Right renal pelvis (tissue), 4 donors: ENCODE data around the gene H2BK1. TPM values are rescaled to one million over a fixed set of nuclear protein-coding genes. Genes with fewer than 3 reads are reported as not detected.
A peak's percentile ranks its signal among the peaks of the same experiment; 100 is the strongest.

Experiments
- DNase-seq, 4 donors: peaks; one replicate each; pipeline ENCODE4 v3.0.0-alpha.2; 2013; ENCODE audit warnings: low read depth in 4 of 4, low spot score in 3 of 4, missing footprints in 1 of 4
- polyA plus RNA-seq, 4 donors: library from polyadenylated mRNA; unstranded; fragments of 120-200 nt; gene quantifications; one replicate each; pipeline ENCODE4 v1.2.1, GENCODE V29; 2013; ENCODE audit not compliant: insufficient read length in 4 of 4

The H2BK1 gene
- polyA plus RNA-seq, 4 donors: not detected

GRCh38 chr7:151207804-151208203 is 2.5 kb downstream of the H2BK1 start:
- DNase-seq: no peak

- no peak for DNase-seq
Measured at GRCh38 chr7:151207315-151207714, 3.0 kb downstream of the H2BK1 start.

DNA sequence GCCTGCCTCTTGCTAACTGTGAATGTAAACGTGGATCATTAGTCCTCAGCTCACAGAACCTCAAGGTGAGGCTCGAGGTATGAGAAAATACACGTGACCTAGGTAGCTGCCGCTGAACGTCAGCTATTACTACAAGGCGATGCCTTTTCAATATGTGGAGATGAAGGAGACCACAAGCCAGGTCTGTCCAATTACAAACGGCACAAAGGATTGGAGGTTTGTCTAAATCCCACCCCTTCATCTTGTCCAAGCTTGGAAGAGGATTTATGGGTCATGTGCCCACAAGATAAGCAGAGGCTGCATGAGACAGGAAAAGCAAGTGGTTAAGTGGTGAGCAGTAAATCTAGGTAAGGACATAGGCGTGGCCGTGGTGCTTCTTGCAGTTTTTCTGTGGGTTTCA is 3.4 kb downstream of the H2BK1 start:
- DNase-seq: no peak

- DNase-seq: no peak
Measured at GRCh38 chr7:151205730-151206129, 4.6 kb downstream of the H2BK1 start.

GRCh38 chr7:151204383-151205032 is 5.8 kb downstream of the H2BK1 start:
- no peak for DNase-seq

- no peak for DNase-seq
Measured at GRCh38 chr7:151202836-151203235, 7.5 kb downstream of the H2BK1 start.

GRCh38 chr7:151201751-151202150 is 8.5 kb downstream of the H2BK1 start:
- DNase-seq: no peak

DNA sequence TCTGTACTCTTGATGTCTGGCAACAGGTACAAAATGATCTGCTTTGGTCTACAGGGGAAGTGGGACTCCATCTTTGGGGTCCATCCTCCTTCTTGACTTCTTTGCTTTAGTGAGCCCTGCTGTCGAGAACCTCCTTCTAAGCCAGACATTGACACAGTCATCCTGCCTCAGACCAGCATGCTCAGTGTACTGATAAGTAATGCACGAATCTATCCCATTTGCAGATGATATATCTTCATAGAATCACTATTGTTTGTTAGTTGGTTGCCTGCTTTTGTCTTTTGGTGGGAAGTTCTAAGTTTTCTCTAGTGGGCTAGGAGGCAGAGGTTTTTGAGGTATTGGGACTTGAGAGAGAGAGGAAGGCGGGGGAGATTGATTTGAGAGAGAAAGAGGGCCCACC is 8.9 kb downstream of the H2BK1 start:
- no peak for DNase-seq

GRCh38 chr7:151198945-151199848 is 11.1 kb downstream of the H2BK1 start:
- DNase-seq: peak in 3 of 4 donors; percentile 16 to 34 (median 23)

GRCh38 chr7:151197932-151198331 is 12.4 kb downstream of the H2BK1 start:
- DNase-seq: no peak

DNA sequence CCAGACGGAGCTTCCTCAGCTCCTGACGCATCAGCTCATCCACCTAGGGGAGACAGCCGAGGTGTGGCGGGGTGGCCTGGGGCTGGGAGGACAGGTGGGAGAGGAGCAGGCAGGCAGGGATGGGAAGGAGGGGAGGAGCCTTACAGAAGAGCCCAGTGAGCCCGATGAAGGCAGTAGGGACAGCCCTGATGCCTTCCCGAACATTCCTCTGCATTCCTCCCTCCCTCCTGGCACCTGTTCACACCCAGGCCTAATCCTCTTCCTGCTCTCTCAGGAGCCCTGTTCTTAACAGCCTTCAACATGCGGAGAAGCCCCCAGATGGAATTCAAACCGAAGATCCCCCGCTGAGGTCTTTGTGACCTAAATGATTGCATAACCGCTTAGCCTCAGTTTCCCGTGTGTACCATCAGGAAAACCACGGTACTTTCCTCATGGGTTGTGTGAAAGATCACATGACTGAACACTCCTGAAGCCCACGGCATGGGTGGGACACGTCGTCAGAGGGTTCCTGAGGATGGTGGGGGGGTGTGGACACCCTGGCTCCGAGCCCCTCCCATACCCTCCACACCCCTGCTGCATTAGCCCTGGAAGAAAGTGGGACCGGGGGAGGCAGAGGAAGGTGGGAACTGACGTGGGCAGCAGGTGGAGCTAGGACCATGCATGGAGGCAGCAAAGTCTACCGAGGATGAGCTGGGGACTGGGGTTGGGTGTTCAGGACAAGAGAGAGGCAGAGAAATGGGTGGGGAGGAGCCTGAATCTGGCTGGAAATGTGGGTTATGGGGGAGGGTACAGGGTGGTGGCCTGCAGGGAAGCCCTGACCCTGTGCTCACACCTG is 14.5 kb downstream of the H2BK1 start:
- DNase-seq: no peak

DNA sequence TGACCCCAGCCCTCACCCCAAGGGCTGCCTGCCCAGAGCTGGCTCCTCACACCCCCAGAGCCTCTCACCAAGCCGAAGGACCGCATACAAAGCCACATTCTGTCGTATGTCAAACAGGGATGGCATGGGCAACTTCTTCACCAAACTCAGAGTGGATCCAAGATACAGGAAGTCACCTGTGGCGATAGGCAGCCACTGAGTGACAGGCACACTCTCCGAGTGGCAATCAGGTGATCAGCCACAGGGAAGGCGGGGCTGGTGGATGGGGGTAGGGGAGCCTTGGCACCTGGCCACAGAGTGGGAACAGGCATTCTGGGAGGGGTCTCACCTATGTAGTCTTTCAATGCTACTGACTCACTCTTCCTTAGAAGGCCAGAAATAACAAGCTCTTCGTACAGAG is 16.1 kb downstream of the H2BK1 start:
- DNase-seq: no peak

- DNase-seq: no peak
Measured at GRCh38 chr7:151193203-151193978, 16.9 kb downstream of the H2BK1 start.

DNA sequence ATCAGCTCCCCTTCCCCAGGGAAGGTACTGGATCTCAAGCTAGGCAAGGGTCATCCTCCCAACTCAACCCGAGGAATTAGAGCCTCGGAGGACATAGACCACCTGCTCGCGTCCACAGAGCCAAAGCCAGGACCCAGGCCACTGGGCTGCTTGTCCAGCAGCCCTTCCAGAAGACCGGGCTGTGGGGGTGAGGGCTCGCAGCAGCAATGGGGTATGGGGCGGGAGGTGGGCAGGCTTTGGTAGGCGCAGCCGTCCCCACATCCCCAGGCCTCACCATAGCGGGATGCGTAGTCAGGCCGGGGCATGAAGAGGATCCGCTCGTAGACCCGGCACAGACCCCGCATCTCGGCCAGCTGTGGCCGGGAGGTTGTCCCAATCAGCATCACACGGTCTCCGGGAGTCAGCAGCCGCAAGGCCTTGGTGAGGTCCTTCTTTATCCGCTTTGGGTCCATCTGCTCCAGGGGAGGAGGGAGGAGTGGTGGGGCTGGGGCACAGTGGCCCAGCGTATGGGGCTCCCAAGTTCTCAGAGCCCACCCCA is 18.2 kb downstream of the H2BK1 start:
- DNase-seq: no peak

DNA sequence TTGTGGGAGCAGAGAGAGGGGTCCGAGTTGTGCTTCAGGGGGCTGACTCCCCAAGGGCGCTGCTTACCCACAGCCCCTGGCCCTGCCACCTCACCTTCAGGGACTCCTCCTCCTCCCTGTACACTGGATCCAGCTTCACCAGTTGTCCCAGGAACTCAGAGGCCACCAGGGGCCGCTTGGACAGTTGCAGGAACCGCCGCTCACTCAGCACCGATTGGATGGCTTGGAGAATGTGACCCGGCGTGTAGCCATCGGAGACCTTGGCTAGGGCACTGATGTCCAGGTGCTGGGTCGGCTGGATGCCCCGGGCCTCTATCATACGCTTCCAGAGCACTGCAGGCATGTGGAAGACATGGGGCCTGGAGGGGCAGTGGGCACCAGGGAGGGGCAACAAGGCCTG is 18.7 kb downstream of the H2BK1 start:
- DNase-seq: no peak

- DNase-seq: no peak
Measured at GRCh38 chr7:151189038-151189437, 21.2 kb downstream of the H2BK1 start.

DNA sequence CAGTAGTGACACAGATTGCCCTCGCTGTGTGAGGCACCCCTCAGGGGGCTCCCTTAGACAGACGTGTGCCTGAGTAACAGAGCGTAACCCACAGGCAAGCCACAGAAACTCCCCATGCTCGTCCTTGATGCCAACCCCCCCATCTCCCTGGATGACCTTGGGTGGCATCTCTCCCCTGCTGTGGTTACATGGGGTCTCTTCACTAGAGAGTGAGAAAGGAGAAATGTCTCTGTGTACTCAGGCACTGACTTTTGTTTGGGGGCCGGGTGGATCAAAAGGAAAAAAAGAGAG is 22.1 kb downstream of the H2BK1 start:
- no peak for DNase-seq

DNA sequence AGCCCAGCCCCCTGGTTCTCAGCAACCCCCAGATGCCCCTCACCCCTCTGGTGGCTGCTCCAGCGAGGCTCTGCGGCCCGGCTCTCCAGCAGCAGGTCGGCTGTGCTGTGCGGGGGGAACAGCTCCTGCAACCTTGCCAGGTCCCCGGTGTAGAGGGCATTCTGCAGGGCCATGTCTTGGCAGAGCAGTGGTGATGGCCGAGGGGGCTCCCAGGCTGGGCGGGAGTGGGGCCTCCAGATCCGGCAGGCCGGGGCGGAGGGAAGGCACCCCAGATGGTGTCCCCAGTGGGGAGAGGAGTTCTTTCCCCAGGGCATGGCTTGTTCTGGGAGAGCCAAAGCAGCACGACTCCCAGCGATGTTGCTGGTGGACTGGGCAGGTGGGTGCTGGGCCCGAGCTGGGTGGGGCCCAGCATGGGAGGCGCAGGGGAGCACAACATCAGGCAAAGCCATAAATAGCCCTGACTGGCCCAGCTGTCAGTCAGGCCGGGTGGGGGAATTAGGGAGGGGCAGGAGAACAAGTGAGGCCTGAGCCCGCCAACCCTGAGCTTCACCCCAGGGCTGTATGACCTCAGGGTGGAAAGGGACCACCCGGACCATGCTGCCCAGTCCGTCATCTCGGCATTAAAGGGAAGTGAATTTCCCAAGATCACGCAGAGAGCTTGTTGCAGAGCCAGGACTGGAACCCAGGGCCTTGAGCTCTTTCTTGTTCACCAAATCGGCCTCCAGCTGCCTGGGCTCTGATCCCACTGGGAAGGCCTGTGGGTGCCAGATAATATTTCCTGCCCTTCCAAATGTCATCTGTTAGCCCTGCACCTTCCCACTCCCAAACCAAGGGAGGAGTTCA is 22.7 kb downstream of the H2BK1 start:
- DNase-seq: no peak

DNA sequence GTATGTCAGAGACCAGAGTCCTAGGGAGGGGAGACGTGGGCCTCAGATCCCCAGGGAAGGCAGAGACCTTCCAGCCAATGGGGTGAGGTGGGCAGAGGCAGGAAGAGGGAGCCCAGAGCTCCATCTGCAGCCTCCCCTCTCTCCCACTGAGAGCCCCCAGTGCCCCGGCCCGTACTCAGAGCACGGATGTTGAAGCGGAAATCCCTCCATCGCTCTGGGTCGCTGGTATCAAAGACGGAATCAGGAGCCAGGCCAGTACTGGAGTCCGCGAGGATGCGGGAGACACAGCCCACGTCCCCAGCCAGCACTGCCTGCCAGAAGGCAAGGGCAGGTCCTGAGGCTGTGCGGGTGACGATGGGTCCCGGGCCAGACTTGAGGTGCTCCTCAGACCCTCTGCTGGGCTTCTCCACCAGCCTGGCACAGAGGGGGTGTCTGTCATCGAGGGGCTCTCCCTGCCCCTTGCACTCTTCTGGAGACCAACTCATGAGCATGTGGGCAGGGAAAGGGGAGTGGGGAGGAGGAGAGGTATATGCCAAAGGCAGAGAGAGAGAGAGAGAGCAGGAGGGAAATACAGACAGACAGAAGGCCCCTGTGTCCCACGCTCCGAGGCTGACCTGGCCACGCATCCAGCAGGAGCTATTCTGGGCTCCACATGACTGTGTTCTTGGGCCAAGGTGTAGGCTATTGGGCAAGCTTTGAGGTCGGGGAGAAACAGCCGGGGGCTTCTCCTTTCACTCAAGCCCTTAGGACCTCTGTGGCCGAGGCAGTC is 23.5 kb downstream of the H2BK1 start, which contains the start of gene ASB10:
Gene ASB10, minus strand, starts transcription at position 611 of the 769 bp plus-strand sequence. Its CDS starts 120 bp downstream, at position 491.
- DNase-seq: no peak
